Left lung (tissue), 10 donors: ENCODE data around the gene DNTT. TPM values are rescaled to one million over a fixed set of nuclear protein-coding genes. Genes with fewer than 3 reads are reported as not detected.

Experiments used
- ATAC-seq: fragments of 200-7000 bp; cut with Tn5 transposase; one replicate; pipeline ENCODE4 v1.9.1; 2020; ENCODE audit warnings: moderate library complexity
- DNase-seq, 4 donors: peaks; one replicate each; pipeline ENCODE4 v3.0.0-alpha.2; 2013 to 2020
- H3K27ac ChIP-seq, 2 donors: fragments of 200-600 bp; sonication (generic) in 1 of 2; one replicate each; pipeline versions ENCODE4 v1.5.0 to v1.8.0; 2020 to 2021
- H3K27me3 ChIP-seq, 2 donors: fragments of 200-600 bp; sonication (generic) in 1 of 2; one replicate each; pipeline versions ENCODE4 v1.5.0 to v1.8.0; 2020 to 2021
- H3K36me3 ChIP-seq, 2 donors: fragments of 200-600 bp; sonication (generic) in 1 of 2; one replicate each; pipeline versions ENCODE4 v1.5.0 to v1.8.0; 2020 to 2021
- H3K4me1 ChIP-seq, 2 donors: fragments of 200-600 bp; one replicate each; pipeline ENCODE4 v1.8.0; 2021
- H3K4me3 ChIP-seq, 2 donors: fragments of 200-600 bp; sonication (generic) in 1 of 2; one replicate each; pipeline versions ENCODE4 v1.5.0 to v1.8.0; 2020 to 2021; ENCODE audit warnings: mild to moderate bottlenecking in 1 of 2
- H3K9me3 ChIP-seq, 2 donors: fragments of 200-600 bp; sonication (generic) in 1 of 2; one replicate each; pipeline versions ENCODE4 v1.5.0 to v1.8.0; 2020 to 2021
- CTCF ChIP-seq, 2 donors: fragments of 200-600 bp; sonication (generic) in 1 of 2; IDR thresholded peaks; one replicate each; pipeline versions ENCODE4 v1.5.0 to v1.8.0; 2021; ENCODE audit warnings: antibody characterized with exemption in 2 of 2
- intact Hi-C, 2 donors: fragments of 100-400 bp; cut with DNase I; formaldehyde crosslinking; loops; one replicate each; pipeline versions ENCODE4 v1.11.2 to v1.14.2; 2022
- polyA plus RNA-seq, 6 donors: library from polyadenylated mRNA; unstranded; fragments of 120-200 nt; gene quantifications; one replicate each; pipeline ENCODE4 v1.2.1, GENCODE V29; 2013; ENCODE audit not compliant: insufficient read length in 6 of 6
- total RNA-seq, 2 donors: library from RNA; stranded (reverse); fragmentation: NEBNext Ultra II Directional; extraction: Animal tissue kit (Norgen Biotek cat#: 25700); gene quantifications; one replicate each; pipeline ENCODE4 v1.2.1, GENCODE V29; 2021
- donor health status: DM: no; HTN: yes; CAD: no.
- donor health status: DM: no; HTN: no; CAD: no.

The DNTT gene
- total and polyA plus RNA-seq, 8 donors: 0.08 to 0.20 (median 0.11) TPM; not detected in 3

GRCh38 chr10:96360331-96360730 is 56.1 kb downstream of the DNTT start:
- no peaks in the 10 kb centered on the region for H3K4me1 ChIP-seq
- H3K9me3 ChIP-seq: no peaks in the 10 kb centered on the region
- intact Hi-C loops: no loop called here
- DNase-seq (no peak), ATAC-seq (no peak)
- no peak for TF ChIP-seq CTCF (IDR thresholded peaks at IDR 0.05)
- H3K27ac ChIP-seq: no peak overlapping the region
- H3K36me3 ChIP-seq: no peaks in the 10 kb centered on the region
- peaks cover 0 to 4% of the 10 kb centered on the region in 2 donors for H3K27me3 ChIP-seq
- no peak overlapping the region for H3K4me3 ChIP-seq

- no peak overlapping the region for H3K27ac ChIP-seq
- no peak for ATAC-seq
- TF ChIP-seq CTCF (IDR thresholded peaks at IDR 0.05): no peak
- H3K4me1 ChIP-seq: no peaks in the 10 kb centered on the region
- no peak overlapping the region for H3K4me3 ChIP-seq
- no peak for DNase-seq
- H3K27me3 ChIP-seq: peaks cover 0 to 4% of the 10 kb centered on the region in 2 donors
- intact Hi-C loops: no loop called here
- no peaks in the 10 kb centered on the region for H3K36me3 ChIP-seq
- H3K9me3 ChIP-seq: no peaks in the 10 kb centered on the region
These were observed 56.5 kb downstream of the DNTT start for GRCh38 chr10:96360766-96361165.

GRCh38 chr10:96365571-96365970 is 61.3 kb downstream of the DNTT start:
- no peak for ATAC-seq
- Histone ChIP-seq H3K4me3 (no peak overlapping the region), H3K27me3 (no peaks in the 10 kb centered on the region), H3K27ac (no peak overlapping the region), H3K4me1 (no peaks in the 10 kb centered on the region), H3K9me3 (no peaks in the 10 kb centered on the region), H3K36me3 (no peaks in the 10 kb centered on the region)
- intact Hi-C loops: no loop called here
- TF ChIP-seq CTCF (IDR thresholded peaks at IDR 0.05): no peak
- DNase-seq: no peak

GRCh38 chr10:96366508-96366907 is 62.3 kb downstream of the DNTT start:
- Histone ChIP-seq H3K27me3 (no peaks in the 10 kb centered on the region), H3K27ac (no peak overlapping the region), H3K4me1 (no peaks in the 10 kb centered on the region), H3K9me3 (no peaks in the 10 kb centered on the region), H3K4me3 (no peak overlapping the region), H3K36me3 (no peaks in the 10 kb centered on the region)
- TF ChIP-seq CTCF (IDR thresholded peaks at IDR 0.05): no peak
- DNase-seq (no peak), ATAC-seq (no peak)
- intact Hi-C loops: no loop called here

- no peak for DNase-seq
- Histone ChIP-seq H3K4me1 (no peaks in the 10 kb centered on the region), H3K9me3 (no peaks in the 10 kb centered on the region), H3K27me3 (no peaks in the 10 kb centered on the region), H3K36me3 (no peaks in the 10 kb centered on the region), H3K4me3 (no peak overlapping the region), H3K27ac (no peak overlapping the region)
- TF ChIP-seq CTCF (IDR thresholded peaks at IDR 0.05): no peak
- intact Hi-C loops: no loop called here
- ATAC-seq: no peak
These were observed 63.2 kb downstream of the DNTT start for GRCh38 chr10:96367470-96367869.
